Measurements from ENCODE around the gene EDAR.

Gene EDAR

GRCh38 chr2:108847000-108847399 is 142.0 kb downstream of the EDAR start:
- DNase-seq = no peak

GRCh38 chr2:108845923-108846322 is 143.1 kb downstream of the EDAR start:
- no peak for DNase-seq

Measured in activated T-cell treated with anti-CD3 and anti-CD28 coated beads for 4 hours (primary cell).